Fibroblast of gingiva (primary cell): ENCODE results near the gene MICAL3.
A peak's percentile ranks its signal among the peaks of the same experiment; 100 is the strongest.

Experiments
- DNase-seq: peaks from one replicate; pipeline ENCODE4 v3.0.0-alpha.2; 2011; ENCODE audit warnings: low read depth

The MICAL3 gene

GRCh38 chr22:17971711-17972110 lies 52.6 kb downstream of the MICAL3 start:
- no peak for DNase-seq

DNA sequence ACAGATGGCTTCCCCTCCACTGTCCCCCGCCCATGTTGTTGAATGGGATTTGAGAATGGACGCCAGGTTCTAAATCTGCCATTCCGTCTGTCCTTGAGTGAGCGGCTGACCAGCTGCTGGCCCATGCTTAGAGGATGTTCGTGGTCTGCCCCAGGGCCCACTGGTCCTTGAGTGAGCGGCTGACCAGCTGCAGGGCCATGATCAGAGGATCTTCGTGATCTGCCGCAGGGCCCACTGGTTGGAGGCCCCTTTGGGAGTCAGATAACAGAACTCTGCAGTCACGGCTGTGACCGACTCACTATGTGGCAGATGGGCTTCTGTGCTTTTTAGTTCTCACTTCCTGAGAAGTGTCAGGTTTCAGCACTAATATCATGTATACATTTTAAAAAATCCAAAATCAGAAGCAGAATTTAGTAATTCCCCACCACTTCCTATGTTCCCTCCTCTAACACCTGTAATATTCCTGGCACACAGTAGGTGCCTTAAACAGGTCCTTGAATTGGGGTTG lies 54.1 kb downstream of the MICAL3 start:
- DNase-seq = no peak

GRCh38 chr22:17969701-17970113 lies 54.7 kb downstream of the MICAL3 start:
- peak; percentile 79 for DNase-seq

DNA sequence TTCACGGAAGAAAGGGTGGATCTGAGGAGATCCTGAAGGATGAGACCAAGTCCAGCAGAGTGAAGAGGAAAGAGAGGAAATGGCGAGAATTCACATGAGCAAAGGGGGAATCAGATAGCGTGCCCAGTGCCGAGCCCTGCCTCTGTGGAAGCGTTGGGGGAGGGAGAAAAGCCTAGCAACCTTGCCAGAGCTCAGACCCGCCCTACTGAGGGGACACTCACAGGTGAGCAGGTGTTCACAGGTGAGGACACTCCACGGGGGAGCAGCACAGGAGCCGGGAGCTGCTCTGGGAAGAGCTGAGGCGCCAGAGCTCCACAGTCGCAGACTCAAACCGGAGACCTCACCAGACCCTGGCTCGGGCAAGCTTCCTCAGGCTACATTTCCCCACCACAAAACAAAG lies 56.2 kb downstream of the MICAL3 start:
- no peak for DNase-seq

- no peak for DNase-seq
Measured at GRCh38 chr22:17966403-17966717, 58.0 kb downstream of the MICAL3 start.

GRCh38 chr22:17965538-17966402 lies 58.6 kb downstream of the MICAL3 start:
- no peak for DNase-seq

GRCh38 chr22:17964643-17965042 lies 59.7 kb downstream of the MICAL3 start:
- DNase-seq = no peak

DNA sequence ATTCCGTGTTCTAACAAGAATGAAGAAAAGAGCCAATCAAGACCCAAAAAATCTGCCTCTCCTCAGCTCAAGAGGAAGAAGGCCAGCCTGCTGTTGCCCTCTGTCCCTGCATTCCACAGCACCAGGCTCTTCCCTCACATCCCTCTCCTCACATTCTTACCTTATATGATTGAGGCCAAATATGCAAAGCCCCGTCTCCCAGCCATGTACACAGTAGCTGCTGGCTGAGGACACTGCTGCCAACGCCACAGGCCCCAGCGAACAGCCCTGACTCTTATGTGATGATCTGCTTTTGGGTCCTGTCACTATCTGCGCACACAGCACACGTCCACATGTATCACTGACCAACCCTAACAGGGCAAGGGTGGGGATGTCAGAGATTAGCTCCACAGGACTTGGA lies 60.2 kb downstream of the MICAL3 start:
- DNase-seq = no peak

DNA sequence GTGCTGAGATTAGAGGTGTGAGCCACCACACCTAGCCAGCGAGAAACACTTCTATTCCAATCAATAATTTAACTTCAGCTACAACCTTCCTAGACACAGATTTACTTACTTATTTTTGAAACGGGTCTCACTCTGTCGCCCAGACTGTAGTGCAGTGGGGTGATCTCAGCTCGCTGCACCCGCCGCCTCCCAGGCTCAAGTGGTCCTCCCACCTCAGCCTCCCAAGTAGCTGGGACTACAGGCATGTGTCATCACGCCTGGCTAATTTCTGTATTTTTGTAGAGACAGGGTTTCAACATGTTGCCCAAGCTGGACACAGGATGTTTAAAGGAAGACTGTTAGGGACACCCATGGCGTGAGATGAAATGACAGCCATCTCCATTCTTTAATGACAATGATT lies 61.3 kb downstream of the MICAL3 start:
- no peak for DNase-seq

DNA sequence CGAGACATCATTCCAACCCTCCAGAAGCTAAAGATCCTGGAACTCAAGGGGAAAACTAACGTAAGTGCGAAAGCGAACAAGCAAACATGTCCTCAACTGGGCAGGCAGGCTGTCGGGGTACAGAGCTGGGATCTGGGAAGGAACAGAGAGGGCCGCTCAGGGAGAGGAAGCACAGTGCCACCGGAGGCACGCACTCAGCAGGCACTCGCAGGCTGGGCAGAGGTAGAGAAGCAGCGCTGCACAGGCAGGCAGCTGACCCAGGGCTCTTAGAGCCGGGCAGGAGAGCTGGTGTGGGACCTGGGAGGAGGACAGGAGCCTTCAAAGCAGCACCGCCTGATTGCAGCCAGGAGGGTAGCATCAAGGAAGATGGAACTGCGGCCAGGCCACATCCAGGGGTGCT lies 62.2 kb downstream of the MICAL3 start:
- DNase-seq = no peak

DNA sequence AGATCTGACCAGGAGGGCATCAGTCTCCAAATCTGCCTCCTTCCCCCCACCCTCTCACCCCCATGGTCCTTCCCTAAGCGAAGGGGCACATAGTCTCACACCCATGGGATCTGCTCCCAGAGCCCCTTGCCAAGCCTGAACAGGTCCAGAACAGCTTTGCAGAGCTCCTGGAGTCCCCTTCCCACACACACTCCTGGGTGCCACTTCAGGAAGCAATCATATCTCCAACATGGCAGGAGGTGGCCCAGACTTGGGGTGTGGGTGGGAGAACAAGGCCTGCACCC lies 63.0 kb downstream of the MICAL3 start:
- DNase-seq = no peak

DNA sequence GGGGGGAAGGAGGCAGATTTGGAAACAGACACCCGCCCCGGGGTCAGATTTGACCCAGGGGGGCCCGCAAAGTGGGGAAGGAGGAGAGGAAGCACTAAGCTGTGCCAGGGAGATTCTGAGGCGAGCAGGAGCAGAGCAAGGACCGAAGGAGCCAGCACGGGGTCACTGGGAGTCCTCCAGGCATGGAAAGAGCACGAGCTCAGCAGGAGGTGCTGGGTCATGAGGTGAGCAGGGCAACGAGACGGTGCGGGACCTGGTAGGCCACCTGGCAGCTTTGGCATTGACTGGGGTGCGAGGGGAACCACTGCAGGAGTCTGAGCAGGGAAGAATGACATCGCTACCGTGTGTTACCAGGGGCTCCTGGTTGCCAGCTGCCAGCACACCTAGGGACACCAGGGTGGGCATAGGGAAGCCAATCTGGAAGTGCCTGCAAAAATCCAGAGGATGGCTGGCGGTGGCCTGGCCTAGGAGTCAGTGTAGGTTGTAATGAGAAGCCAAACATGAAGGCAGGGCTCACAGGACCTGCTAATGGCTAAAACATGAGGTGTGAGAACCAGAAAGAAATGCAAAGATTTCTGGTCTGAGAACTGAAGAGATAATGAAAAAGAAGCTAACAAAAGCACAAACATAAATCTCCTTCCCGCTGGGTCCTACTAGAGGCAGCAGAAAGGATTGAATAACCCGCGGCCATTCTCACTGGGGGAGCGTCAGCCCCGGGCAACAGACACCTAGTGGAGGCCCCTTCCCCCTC lies 63.5 kb downstream of the MICAL3 start:
- no peak for DNase-seq

GRCh38 chr22:17960011-17960410 lies 64.3 kb downstream of the MICAL3 start:
- DNase-seq = no peak

DNA sequence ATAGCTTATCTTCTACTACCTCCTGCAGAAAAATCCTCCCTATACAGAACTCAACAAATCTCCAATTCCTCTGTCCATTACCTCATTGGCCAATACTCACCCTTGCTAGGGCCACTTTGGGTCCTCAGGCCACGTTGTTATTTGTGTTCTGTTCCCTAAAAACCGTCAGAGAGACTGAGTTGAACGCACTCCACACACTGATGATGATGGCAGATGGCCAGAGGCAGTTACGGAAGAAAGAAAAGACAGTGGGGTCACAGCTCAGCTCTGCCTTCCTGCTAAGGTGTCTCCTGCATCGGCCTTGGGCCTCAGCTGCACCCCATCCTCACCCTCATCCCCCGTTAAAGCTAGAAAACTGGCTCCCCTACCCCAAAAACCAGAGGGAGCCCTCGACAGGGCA lies 66.2 kb downstream of the MICAL3 start:
- DNase-seq = no peak

DNA sequence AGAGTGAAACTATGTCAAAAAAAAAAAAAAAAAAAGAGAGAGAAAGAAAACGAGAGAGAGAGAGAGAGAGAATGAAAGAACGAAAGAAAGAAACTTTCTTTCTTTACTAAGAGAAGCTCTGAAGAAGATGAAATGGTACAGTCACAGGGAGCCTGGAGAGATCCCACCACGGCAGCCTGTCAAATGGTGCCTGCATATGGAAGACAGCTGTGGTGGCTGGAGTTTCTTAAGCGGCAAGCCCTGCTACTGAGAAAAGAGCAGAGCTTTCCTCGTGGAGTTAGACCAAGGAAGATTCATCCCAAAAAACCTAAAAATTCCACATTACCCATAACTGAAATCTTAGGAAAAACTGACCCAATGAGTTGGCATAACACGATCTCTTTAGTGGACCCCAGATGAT lies 66.7 kb downstream of the MICAL3 start:
- no peak for DNase-seq

DNA sequence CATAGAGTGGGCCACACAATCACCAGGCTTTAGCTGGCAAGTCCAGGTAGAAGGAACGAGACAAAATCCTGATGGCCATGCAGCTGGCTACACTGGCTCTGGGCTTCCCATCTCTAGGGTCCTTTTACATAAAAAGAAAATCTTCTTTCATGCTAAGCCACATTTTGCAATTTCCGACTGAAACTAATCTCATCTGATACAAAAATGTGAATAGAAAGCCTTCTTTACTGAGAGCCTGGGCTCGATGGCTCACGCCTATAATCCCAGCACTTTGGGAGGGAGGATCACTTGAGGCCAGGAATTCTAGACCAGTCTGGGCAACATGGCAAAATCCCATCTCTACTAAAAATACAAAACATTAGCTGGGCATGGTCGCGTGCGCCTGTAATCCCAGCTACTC lies 67.2 kb downstream of the MICAL3 start:
- DNase-seq = no peak

DNA sequence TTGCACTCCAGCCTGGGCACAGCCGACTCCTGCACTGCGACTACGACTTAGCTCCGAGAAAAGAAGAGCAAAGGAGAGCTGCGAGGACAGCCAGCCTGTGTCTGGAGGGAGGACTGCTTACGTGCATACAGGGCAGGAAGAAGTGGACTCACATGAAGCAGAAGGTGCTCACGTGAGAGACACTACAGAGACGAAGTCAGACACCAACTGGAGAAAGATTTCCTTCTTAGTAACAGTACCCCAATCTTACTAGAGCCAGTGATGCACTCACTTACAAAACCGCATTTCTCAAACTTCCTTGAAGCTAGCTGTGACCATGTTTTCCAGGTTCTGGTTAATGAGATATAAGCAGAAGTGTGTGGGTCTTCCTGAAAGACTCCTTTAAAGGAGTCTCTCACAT lies 67.7 kb downstream of the MICAL3 start:
- DNase-seq = no peak

DNA sequence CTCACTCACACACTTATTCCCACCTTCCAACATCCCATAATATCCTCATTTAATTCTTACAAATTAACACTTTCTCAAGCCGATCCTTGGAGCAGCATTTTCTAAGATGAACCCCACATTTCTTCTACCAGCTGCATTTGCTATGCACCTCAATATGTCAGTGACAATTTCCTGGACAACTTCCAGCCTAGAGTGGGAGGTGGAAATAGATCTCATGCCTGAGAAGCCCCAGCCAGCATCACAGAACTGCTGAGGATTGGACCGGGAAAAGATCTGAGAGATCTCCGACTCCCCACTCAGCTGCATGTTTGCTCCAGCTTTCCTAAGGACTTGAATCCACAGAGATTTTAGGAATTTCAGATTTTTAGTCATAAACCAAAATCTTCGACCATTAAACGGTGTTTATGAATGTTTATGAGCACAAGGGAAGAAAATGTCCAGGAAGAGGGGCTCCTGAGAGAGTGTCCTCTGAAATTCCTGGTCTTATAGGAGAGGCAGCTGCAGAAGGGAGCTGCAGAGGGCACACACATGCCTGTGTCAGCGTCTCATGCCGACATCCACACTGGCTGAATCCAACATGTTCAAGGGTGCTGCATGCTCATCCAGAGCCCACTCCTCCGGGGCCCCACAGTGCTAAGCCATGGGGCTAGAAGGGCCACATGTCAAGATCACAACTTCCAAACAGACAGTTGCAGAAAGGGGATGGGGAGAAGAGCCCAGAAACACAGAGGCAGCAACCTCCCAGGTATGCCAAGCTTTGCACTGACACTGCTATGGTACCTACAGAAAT lies 68.6 kb downstream of the MICAL3 start:
- DNase-seq = no peak

DNA sequence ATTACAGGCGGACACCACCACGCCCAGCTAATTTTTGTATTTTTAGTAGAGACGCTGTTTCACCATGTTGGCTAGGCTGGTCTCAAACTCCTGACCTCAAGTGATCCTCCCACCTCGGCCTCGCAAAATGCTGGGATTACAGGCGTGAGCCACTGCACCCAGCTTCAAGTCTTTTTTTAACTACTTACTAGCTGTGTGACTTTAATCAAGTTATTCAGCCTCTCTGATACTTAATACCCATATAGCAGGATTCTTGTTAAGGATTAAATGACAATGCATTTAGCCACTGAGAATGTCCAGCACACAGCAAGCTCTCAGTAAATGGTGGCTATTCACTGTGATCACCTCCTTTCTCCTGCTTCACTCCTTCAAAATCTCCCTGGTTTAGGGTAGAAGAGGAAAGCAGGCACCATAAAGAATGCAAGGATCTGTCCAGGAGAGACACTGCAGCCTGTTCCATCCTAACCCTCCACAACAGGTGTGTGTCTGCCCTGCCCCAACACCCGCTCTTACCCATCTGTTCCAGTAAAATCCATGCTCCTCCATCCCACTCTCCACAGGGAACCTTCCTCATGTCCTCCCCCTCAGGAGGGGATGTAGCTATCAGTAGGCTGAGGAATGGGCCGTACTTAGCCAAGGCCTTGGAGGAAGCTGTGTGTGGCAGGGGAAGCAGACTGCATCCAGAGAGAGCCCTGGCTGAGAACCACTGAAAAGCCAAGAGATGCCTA lies 69.3 kb downstream of the MICAL3 start:
- DNase-seq = no peak

DNA sequence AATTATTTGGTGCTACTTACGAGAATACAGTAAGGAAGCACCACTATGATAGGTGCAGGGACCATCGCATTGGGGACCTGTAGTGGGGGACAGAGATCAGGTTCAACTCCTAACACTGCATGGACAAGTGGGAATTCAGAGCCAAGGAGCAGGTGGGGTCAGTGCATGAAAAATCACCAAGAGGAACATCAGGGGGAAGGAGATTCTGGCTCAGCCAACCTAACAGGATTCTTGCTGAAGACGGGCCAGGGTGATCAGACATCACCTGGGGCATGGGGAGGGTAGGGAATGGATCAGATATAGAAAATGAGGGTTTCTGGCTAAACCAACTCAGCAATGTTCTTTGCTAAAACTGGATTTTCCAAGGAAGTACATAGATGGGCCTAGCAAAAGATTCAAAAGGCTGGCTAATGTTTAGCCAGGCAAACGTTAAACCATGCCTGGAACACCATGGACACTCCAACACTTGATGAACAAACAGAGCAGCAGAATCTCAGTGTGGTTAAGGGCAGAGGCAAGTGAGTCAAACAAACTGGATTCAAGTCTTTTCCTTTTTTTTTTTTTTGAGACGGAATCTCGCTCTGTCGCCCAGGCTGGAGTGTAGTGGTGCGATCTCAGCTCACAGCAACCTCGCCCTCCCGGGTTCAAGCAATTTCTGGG lies 70.0 kb downstream of the MICAL3 start:
- no peak for DNase-seq

DNA sequence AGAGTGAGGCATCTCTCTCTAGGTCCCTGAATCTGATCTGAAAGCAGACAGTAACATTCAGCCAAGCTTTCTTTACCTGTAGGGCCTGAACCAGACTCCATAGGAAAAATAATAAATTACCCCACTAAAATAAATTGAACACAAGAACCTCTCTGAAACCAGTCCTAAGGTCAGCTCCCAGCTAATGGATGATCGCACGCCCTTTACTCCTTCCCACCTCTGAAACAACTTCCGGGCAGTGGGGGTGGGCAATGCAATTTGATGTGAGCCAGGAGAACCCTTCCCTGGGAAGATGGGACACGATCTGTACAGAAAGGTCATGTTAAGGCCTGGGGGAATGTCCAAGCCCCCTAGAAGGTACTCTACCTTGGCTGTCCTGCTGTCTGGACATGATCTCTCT lies 71.2 kb downstream of the MICAL3 start:
- DNase-seq = no peak
